Suprapubic skin (tissue), 3 donors: Measurements from ENCODE around the gene BIN1.

Source experiments
- CTCF ChIP-seq, 2 donors: fragments of 200-600 bp in 1 of 2; fragments of 450-650 bp in 1 of 2; sonication (generic) in 1 of 2; IDR thresholded peaks; one replicate each; pipeline ENCODE4 v1.5.1; 2016 to 2019; ENCODE audit warnings: antibody characterized with exemption in 2 of 2, mild to moderate bottlenecking in 1 of 2, moderate library complexity in 1 of 2
- POLR2AphosphoS5 ChIP-seq, 3 donors: sonication (generic); formaldehyde crosslinking; IDR thresholded peaks; one replicate each; pipeline ENCODE4 v1.6.1; 2017; ENCODE audit warnings: antibody characterized with exemption in 3 of 3

- TF ChIP-seq CTCF (IDR thresholded peaks at IDR 0.05), result no peak
- no peak for TF ChIP-seq POLR2AphosphoS5 (IDR thresholded peaks at IDR 0.05)
Observed at GRCh38 chr2:127017548-127017947, 89.4 kb downstream of the BIN1 start.
